Transverse colon (tissue), 4 donors: Measurements from ENCODE around the gene OMP. TPM values are rescaled to one million over a fixed set of nuclear protein-coding genes. Genes with fewer than 3 reads are reported as not detected.

Experiments
- DNase-seq: peaks from one replicate; pipeline ENCODE4 v3.0.0-alpha.2; 2019
- H3K27ac ChIP-seq, 4 donors: fragments of 200-600 bp; sonication (generic); 2 replicates each; pipeline ENCODE4 v1.5.1; 2016 to 2018; ENCODE audit warnings: inconsistent platforms in 4 of 4
- H3K27me3 ChIP-seq: fragments of 200-600 bp; sonication (generic); 2 replicates; pipeline ENCODE4 v1.5.1; 2017; ENCODE audit warnings: inconsistent platforms
- H3K36me3 ChIP-seq, 4 donors: fragments of 200-600 bp; sonication (generic); 2 replicates each; pipeline ENCODE4 v1.5.1; 2017 to 2019; ENCODE audit warnings: inconsistent platforms in 4 of 4
- H3K4me1 ChIP-seq, 4 donors: fragments of 200-600 bp; sonication (generic); 2 replicates each; pipeline ENCODE4 v1.5.1; 2017 to 2020; ENCODE audit warnings: inconsistent platforms in 4 of 4
- H3K4me3 ChIP-seq, 4 donors: fragments of 200-600 bp; sonication (generic); 1 replicate in 1 of 4; 2 replicates in 3 of 4; pipeline versions ENCODE4 v1.5.1 to v1.6.1; 2017 to 2019; ENCODE audit warnings: inconsistent platforms in 4 of 4
- H3K9me3 ChIP-seq, 2 donors: fragments of 200-600 bp; sonication (generic); 2 replicates each; pipeline ENCODE4 v1.5.1; 2017 to 2019; ENCODE audit warnings: inconsistent platforms in 2 of 2
- CTCF ChIP-seq, 5 experiments: fragments of 200-600 bp in 3 of 5; fragments of 450-650 bp in 2 of 5; sonication (generic) in 3 of 5; IDR thresholded peaks; 1 replicate in 2 of 5; 2 replicates in 3 of 5; pipeline ENCODE4 v1.5.1; 2016 to 2017; ENCODE audit warnings: antibody characterized with exemption in 5 of 5, inconsistent platforms in 3 of 5, mild to moderate bottlenecking in 2 of 5, moderate library complexity in 1 of 5
- EP300 ChIP-seq: sonication (generic); formaldehyde crosslinking; IDR thresholded peaks from one replicate; pipeline ENCODE4 v1.6.1; 2017; ENCODE audit warnings: antibody characterized with exemption, low read depth
- POLR2A ChIP-seq: fragments of 450-650 bp; IDR thresholded peaks from one replicate; pipeline ENCODE4 v1.6.1; 2016; ENCODE audit warnings: antibody characterized with exemption, mild to moderate bottlenecking, moderate library complexity
- POLR2AphosphoS5 ChIP-seq, 3 donors: sonication (generic); formaldehyde crosslinking; IDR thresholded peaks; one replicate each; pipeline ENCODE4 v1.6.1; 2016; ENCODE audit warnings: antibody characterized with exemption in 3 of 3
- WGBS, 2 donors: methylation state at CpG; one replicate each; pipeline ENCODE4 v1.1.5; 2018; ENCODE audit warnings: low coverage in 1 of 2; 5-methylcytosine and 5-hydroxymethylcytosine counted together
- in situ Hi-C, 4 donors: fragments of 200-750 bp; cut with MboI; loops; one replicate each; pipeline versions ENCODE4 v1.15.0 to v1.15.1; 2017; ENCODE audit warnings: low sequenced_read_pairs in 3 of 4, low pct_ligation_motif_present in 1 of 4, low pct_unique_long_range_greater_than_20kb in 1 of 4
- intact Hi-C: fragments of 100-400 bp; cut with DNase I; formaldehyde crosslinking; loops from one replicate; pipeline ENCODE4 v1.15.1; 2023; ENCODE audit warnings: low total_unique reads
- total RNA-seq, 4 donors: library from RNA; depleted of rRNA; stranded (reverse); fragments of >200 nt; gene quantifications; one replicate each; pipeline ENCODE4 v1.1.0, GENCODE V29; 2016

The OMP gene, protein sequence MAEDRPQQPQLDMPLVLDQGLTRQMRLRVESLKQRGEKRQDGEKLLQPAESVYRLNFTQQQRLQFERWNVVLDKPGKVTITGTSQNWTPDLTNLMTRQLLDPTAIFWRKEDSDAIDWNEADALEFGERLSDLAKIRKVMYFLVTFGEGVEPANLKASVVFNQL
- total RNA-seq: 100 to 1,000 TPM in 1 of 4 donors, 10 to 100 TPM in 3; 16.0 to 126 (median 49.4) TPM

- no peak within 1 kb of the TSS for H3K4me3 ChIP-seq
Observed at GRCh38 chr11:77102246-77103210, at the start of gene OMP. Gene OMP (plus strand): TSS chr11:77102840. CDS start chr11:77102840, 0 bp downstream.

DNA sequence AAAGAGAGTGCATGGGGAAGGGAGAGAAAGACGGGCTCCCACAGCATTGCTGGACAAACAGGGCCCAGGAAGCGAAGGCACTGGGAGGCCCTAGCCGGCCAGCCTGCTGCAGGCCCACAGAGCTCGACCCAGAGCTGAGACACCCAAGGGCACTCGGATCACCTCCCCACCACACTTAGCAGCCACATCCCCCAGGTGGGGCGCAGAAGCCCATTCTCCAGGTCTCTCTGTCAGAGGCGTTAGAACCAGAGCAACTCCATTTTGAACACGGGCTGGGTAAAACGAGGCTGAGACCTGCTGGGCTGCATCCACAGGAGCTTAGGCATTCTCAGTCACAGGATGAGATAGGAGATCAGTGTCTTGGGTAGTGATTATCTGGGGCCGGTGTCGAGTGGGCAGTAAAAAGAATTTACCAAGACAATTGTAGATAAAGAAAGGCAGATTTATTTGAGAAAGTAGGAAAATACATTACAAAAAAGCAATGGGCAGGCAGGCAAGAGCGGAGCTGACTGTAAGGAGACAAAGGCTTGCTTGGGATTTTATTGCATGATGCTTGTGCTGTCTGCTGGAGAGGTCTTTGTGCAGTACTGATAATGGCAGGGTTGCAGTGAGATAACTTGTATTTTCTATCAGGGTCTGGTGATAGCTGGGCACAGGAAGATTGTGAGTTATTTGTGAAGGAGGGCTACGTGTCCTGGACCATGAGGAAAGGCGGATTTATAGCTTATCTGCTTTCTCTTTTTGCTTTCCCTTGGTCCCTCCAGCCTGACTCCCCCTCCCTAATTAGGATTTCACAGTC, 49.2 kb upstream of the OMP start:
- H3K27me3 ChIP-seq: no peaks in the 10 kb centered on the region
- no peak for DNase-seq
- no peaks in the 10 kb centered on the region for H3K36me3 ChIP-seq
- in situ Hi-C loops (loop anchor here in 1 of 4 donors (5.0 kb wide), 1 partner anchor 39 kb away; no protein-coding TSS in a partner anchor), intact Hi-C loops (no loop called here)
- H3K4me1 ChIP-seq: peaks cover 0 to 20% (median 8%) of the 10 kb centered on the region in 4 donors
- peaks cover 10 to 16% of the 10 kb centered on the region in 2 donors for H3K9me3 ChIP-seq
- 85 to 90% methylated on average over 5 to 14 of the region's 14 CpGs for WGBS, 2 donors
- H3K27ac ChIP-seq: no peak overlapping the region
- H3K4me3 ChIP-seq: no peak overlapping the region
- TF ChIP-seq POLR2A (no peak), CTCF (IDR thresholded peaks at IDR 0.05) (no peak), POLR2AphosphoS5 (IDR thresholded peaks at IDR 0.05) (no peak), EP300 (no peak)

More at GRCh38 chr11:77102246-77103210, at the start of gene OMP:
- intact Hi-C loops (no loop called here), in situ Hi-C loops (no loop called here)
- no peak within 1 kb of the TSS for H3K27ac ChIP-seq
- TF ChIP-seq POLR2A: no peak
- TF ChIP-seq POLR2AphosphoS5 (IDR thresholded peaks at IDR 0.05): no peak
- no peak for TF ChIP-seq CTCF (IDR thresholded peaks at IDR 0.05)
- TF ChIP-seq EP300: no peak
- 90% methylated on average over 37 of the region's 37 CpGs; no CpG with 5 or more reads in 1 of the 2 donors for WGBS, 2 donors
- H3K36me3 ChIP-seq: no peaks in the 10 kb centered on the region
- H3K9me3 ChIP-seq: no peaks in the 10 kb centered on the region
- H3K4me1 ChIP-seq: peaks cover 6 to 30% (median 24%) of the 10 kb centered on the region in 4 donors
- DNase-seq: no peak
- H3K27me3 ChIP-seq: no peaks in the 10 kb centered on the region

- Histone ChIP-seq H3K4me1 (peaks cover 0 to 14% (median 3%) of the 10 kb centered on the region in 4 donors), H3K4me3 (no peak overlapping the region), H3K9me3 (peaks cover 10 to 16% of the 10 kb centered on the region in 2 donors), H3K27me3 (no peaks in the 10 kb centered on the region), H3K27ac (no peak overlapping the region), H3K36me3 (no peaks in the 10 kb centered on the region)
- no peak for DNase-seq
- TF ChIP-seq POLR2AphosphoS5 (IDR thresholded peaks at IDR 0.05): no peak
- no peak for TF ChIP-seq EP300
- no peak for TF ChIP-seq CTCF (IDR thresholded peaks at IDR 0.05)
- TF ChIP-seq POLR2A: no peak
- 54% methylated on average over 1 of the region's 1 CpG; no CpG with 5 or more reads in 1 of the 2 donors for WGBS, 2 donors
- intact Hi-C loops (no loop called here), in situ Hi-C loops (loop anchor here in 1 of 4 donors (5.0 kb wide), 1 partner anchor 38 kb away; no protein-coding TSS in a partner anchor)
Observed at GRCh38 chr11:77054084-77054483, 48.6 kb upstream of the OMP start.
